Naive B cell (primary cell): ENCODE data around the gene BSN. TPM values are rescaled to one million over a fixed set of nuclear protein-coding genes. Genes with fewer than 3 reads are reported as not detected.
A peak's percentile ranks its signal among the peaks of the same experiment; 100 is the strongest.

Experiments used
- ATAC-seq, 2 donors: fragments of 150-1000 bp; cut with Tn5 transposase; 2 replicates each; pipeline ENCODE4 v1.10.0; 2021; ENCODE audit warnings: low read depth in 2 of 2, mild to moderate bottlenecking in 2 of 2, moderate library complexity in 2 of 2
- DNase-seq: peaks from one replicate; pipeline ENCODE4 v3.0.0; 2022
- H3K27ac Mint-ChIP-seq, 6 donors: one replicate each; pipeline ENCODE4 v1.8.0; 2020 to 2022; ENCODE audit warnings: mild to moderate bottlenecking in 6 of 6, mixed read lengths in 6 of 6, moderate library complexity in 5 of 6, inconsistent platforms in 2 of 6
- H3K27me3 Mint-ChIP-seq, 3 donors: one replicate each; pipeline ENCODE4 v1.8.0; 2021 to 2022; ENCODE audit warnings: mixed read lengths in 3 of 3, mild to moderate bottlenecking in 1 of 3
- H3K36me3 Mint-ChIP-seq, 2 donors: one replicate each; pipeline ENCODE4 v1.8.0; 2020 to 2022; ENCODE audit warnings: mixed read lengths in 2 of 2, inconsistent platforms in 1 of 2, mild to moderate bottlenecking in 1 of 2
- H3K4me1 Mint-ChIP-seq, 3 donors: one replicate each; pipeline ENCODE4 v1.8.0; 2020 to 2022; ENCODE audit warnings: mixed read lengths in 3 of 3, inconsistent platforms in 1 of 3, mild to moderate bottlenecking in 1 of 3, moderate library complexity in 1 of 3
- H3K4me3 Mint-ChIP-seq, 8 donors: one replicate each; pipeline ENCODE4 v1.8.0; 2020 to 2022; ENCODE audit warnings: mild to moderate bottlenecking in 8 of 8, mixed read lengths in 8 of 8, moderate library complexity in 8 of 8, inconsistent platforms in 2 of 8
- H3K9me3 Mint-ChIP-seq, 7 donors: one replicate each; pipeline ENCODE4 v1.8.0; 2020 to 2022; ENCODE audit warnings: mixed read lengths in 7 of 7, mild to moderate bottlenecking in 5 of 7, inconsistent platforms in 2 of 7, moderate library complexity in 1 of 7
- polyA plus RNA-seq, 6 donors: library from polyadenylated mRNA; unstranded; fragments of 300-500 nt; fragmentation: Illumina TruSeq; gene quantifications; one replicate each; pipeline ENCODE4 v1.2.3, GENCODE V29; 2021; ENCODE audit warnings: low read depth in 6 of 6

Gene BSN
- polyA plus RNA-seq, 6 donors from 2014 or later = not detected

GRCh38 chr3:49712166-49712565 lies 157.9 kb downstream of the BSN start:
- DNase-seq (no peak), ATAC-seq (no peak)
- Mint-ChIP-seq H3K27me3 (no peaks in the 10 kb centered on the region), H3K4me1 (peaks cover 3 to 11% (median 6%) of the 10 kb centered on the region in 3 donors), H3K4me3 (no peak overlapping the region), H3K9me3 (no peaks in the 10 kb centered on the region), H3K27ac (peak overlapping the region in 1 of 6 donors; percentile 49), H3K36me3 (no peaks in the 10 kb centered on the region)

DNA sequence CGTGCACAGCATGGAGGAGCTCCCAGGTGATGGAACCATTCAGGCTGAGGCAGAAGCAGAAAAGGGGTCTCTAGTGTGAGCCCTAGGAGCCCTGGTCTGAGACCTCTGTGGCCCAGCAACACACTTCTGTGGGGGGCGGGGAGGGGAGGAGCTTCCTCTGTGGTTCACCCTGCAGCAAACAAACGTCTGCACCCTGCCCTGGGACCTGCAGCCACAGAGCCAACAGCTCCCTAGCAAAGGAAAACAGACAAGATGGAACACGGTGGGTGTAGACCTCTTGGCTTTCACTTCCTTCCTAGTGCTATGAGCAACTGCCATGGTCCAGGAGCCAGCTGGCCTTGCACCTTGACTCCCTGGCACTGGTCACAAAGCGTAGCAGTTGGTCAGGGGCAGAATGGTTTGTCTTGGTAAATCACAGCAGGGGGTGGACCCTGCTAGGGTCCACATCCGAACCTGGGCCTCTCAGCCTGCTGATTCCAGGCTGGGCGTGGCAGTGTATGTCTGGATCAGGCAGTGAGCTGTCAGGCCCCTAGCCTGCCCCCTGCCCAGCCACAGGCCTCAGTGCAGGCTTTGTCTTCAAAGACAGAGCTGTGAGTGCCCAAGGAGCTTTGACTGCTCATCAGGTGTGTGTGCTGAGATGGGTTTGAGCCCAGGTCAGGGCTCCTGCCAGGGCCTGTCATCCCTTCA lies 158.5 kb downstream of the BSN start:
- DNase-seq = no peak
- H3K4me3 Mint-ChIP-seq = no peak overlapping the region

DNA sequence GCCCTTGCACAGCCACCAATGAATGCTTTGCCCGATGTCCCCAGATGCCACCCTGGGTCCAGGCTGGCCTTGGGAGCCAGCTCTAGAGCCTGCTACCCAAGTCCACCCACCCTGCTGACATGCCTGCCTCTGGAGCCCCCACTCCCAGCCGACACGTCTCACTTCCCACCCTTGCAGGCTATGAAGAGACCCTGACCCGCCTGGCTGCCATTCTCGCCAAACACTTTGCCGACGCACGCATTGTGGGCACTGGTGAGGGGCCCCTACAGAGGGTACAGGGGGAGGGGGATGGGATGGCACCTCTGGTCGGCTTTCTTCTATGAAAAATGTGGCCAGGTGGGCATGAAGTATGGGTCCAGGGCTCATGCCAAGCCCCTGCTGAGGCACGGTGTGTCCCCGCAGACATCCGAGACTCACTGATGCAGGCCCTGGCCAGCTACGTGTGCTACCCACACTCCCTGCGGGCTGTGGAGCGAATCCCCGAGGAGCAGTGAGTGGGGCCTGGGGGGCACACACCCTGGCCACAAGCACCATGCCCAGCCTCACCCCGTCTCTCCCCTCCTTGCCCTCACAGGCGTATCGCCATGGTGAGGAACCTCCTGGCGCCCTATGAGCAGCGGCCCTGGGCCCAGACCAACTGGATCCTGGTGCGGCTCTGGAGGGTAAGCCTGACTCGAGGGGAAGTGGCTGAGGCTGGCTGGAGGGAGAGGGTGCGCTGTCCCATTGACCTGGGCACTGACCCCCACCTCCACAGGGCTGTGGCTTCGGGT lies 159.2 kb downstream of the BSN start:
- Mint-ChIP-seq H3K36me3 (no peaks in the 10 kb centered on the region), H3K27me3 (no peaks in the 10 kb centered on the region), H3K4me1 (peaks cover 2 to 9% (median 8%) of the 10 kb centered on the region in 3 donors), H3K27ac (peak overlapping the region in 1 of 6 donors; percentile 38), H3K9me3 (no peaks in the 10 kb centered on the region), H3K4me3 (no peak overlapping the region)
- no peak for ATAC-seq
- DNase-seq = no peak

More for the DNA sequence above, 158.5 kb downstream of the BSN start:
- Mint-ChIP-seq H3K9me3 (no peaks in the 10 kb centered on the region), H3K4me1 (peaks cover 3 to 8% (median 7%) of the 10 kb centered on the region in 3 donors), H3K27ac (no peak overlapping the region), H3K27me3 (no peaks in the 10 kb centered on the region), H3K36me3 (no peaks in the 10 kb centered on the region)
- no peak for ATAC-seq

- no peak for DNase-seq
Observed at GRCh38 chr3:49714728-49715550, 160.7 kb downstream of the BSN start.

DNA sequence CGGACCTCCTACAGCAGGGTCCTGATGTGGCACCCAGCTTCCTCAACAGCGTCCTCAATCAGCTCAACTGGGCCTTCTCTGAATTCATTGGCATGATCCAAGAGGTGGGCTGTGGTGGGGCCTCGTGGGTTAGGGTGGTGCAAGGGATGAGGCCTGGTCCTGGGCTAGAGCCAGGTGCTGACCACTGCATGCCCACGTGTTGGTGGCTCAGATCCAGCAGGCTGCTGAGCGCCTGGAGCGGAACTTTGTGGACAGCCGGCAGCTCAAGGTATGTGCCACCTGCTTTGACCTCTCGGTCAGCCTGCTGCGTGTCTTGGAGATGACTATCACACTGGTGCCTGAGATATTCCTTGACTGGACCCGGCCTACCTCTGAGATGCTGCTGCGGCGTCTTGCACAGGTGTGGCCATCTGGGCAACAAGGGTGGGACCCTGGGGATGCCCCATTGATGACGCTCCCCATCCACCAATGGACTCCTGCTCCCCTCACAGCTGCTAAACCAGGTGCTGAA lies 161.4 kb downstream of the BSN start:
- no peaks in the 10 kb centered on the region for H3K36me3 Mint-ChIP-seq
- H3K4me1 Mint-ChIP-seq = peaks cover 20 to 31% (median 22%) of the 10 kb centered on the region in 3 donors
- H3K4me3 Mint-ChIP-seq = no peak overlapping the region
- peak overlapping the region in 1 of 6 donors; percentile 36 for H3K27ac Mint-ChIP-seq
- no peaks in the 10 kb centered on the region for H3K27me3 Mint-ChIP-seq
- no peak for ATAC-seq
- no peak for DNase-seq
- no peaks in the 10 kb centered on the region for H3K9me3 Mint-ChIP-seq

More at GRCh38 chr3:49714728-49715550, 160.7 kb downstream of the BSN start:
- ATAC-seq = no peak
- no peak overlapping the region for H3K27ac Mint-ChIP-seq
- H3K36me3 Mint-ChIP-seq = no peaks in the 10 kb centered on the region
- H3K4me1 Mint-ChIP-seq = peaks cover 16 to 24% (median 20%) of the 10 kb centered on the region in 3 donors
- H3K4me3 Mint-ChIP-seq = peak overlapping the region in 1 of 8 donors; percentile 47
- H3K27me3 Mint-ChIP-seq = no peaks in the 10 kb centered on the region
- no peaks in the 10 kb centered on the region for H3K9me3 Mint-ChIP-seq

- H3K36me3 Mint-ChIP-seq = no peaks in the 10 kb centered on the region
- no peaks in the 10 kb centered on the region for H3K9me3 Mint-ChIP-seq
- H3K27ac Mint-ChIP-seq = peak overlapping the region in 1 of 6 donors; percentile 52
- DNase-seq (no peak), ATAC-seq (no peak)
- peak overlapping the region in 1 of 8 donors; percentile 40 for H3K4me3 Mint-ChIP-seq
- H3K4me1 Mint-ChIP-seq = peaks cover 25 to 36% (median 26%) of the 10 kb centered on the region in 3 donors
- no peaks in the 10 kb centered on the region for H3K27me3 Mint-ChIP-seq
Observed at GRCh38 chr3:49716169-49716568, 161.9 kb downstream of the BSN start.

GRCh38 chr3:49716691-49717210 lies 162.5 kb downstream of the BSN start:
- Mint-ChIP-seq H3K4me3 (no peak overlapping the region), H3K27me3 (no peaks in the 10 kb centered on the region), H3K27ac (no peak overlapping the region), H3K9me3 (no peaks in the 10 kb centered on the region), H3K4me1 (peaks cover 26 to 37% (median 29%) of the 10 kb centered on the region in 3 donors), H3K36me3 (no peaks in the 10 kb centered on the region)
- ATAC-seq (no peak), DNase-seq (no peak)

DNA sequence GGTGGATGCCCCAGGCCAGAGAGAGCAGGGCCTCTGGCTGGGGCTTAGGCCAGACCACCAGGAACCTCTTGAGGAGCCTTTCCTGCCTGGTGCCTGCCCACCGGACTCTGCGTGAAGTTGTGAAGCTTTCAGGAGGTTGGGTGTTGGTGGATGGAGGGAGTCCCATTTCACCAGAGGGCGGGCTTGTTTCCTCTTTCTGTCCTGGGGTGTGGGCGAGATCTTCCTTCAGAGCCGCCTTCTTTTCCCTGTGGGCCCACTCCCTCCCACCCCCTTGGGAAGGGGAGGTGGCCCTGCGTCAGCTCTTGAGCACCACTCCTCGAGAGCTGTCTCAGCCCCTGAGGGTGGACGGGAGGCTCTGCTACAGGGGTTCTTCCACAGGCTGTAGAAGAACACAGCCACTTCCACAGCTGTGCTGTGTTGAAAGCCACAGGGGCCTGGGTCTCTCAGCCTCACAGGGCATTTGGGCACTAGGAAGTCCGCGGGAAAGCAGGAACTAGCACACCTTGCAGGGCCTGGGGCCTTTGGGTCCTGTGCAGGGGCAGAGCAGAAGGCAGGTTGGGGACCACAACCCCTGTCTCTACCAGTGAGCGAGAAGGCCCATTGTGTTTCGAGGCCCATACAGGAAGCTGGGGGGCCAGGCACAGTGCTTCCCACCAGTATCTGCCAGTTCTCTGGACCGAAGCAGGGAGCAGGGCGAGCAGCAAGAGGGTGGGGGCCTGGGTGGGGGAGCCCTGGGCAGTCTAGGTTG lies 163.1 kb downstream of the BSN start:
- Mint-ChIP-seq H3K4me1 (peaks cover 26 to 39% (median 31%) of the 10 kb centered on the region in 3 donors), H3K9me3 (no peaks in the 10 kb centered on the region), H3K4me3 (peak overlapping the region in 7 of 8 donors; percentile 5 to 72 (median 47)), H3K27me3 (no peaks in the 10 kb centered on the region), H3K36me3 (no peaks in the 10 kb centered on the region), H3K27ac (peak overlapping the region in 1 of 6 donors; percentile 69)
- DNase-seq (no peak), ATAC-seq (no peak)

DNA sequence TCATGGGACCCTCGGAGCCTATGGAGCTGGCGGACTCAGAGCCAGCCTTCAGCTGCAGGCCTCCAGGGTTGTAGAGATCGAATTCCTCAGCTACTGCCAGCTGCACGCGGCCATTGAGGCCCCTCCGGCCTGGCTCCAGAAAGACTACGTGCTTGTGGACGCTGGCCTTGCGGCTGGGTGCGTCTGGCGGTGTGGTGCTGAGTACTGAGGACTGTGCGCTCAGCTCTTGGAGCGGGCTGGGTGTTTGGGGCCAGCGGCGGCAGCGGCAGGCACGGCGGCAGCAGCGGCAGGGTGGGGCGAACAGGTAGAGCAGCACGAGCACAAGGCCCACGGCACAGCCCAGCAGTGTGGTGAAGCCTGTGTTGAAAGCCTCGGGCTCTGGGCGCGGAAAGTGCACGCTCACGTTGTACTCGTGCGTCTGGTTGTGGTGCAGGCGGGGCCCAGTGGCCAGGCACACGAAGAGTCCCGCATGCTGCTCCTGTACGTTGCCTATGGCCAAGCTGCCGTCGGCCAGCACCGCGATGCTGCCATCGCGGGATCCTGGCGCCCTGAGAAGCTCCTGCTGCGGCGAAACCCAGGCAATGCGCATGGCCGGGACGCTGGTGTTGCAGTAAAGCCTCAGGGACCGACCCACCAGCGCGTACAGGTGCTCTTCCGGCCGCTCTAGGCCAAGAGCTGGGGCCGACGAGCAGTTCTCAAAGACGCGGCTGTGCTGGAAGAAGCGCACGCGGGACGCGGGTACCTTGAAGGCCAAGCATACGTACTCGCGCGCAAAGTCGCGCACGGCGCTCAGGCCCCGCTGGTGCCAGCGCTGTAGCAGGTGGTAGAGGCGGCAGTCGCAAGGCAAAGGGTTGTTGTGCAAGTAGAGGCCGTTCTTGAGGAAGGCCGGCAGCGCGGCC lies 163.9 kb downstream of the BSN start:
- Mint-ChIP-seq H3K36me3 (no peaks in the 10 kb centered on the region), H3K27me3 (no peaks in the 10 kb centered on the region), H3K9me3 (no peaks in the 10 kb centered on the region), H3K27ac (peak overlapping the region in 2 of 6 donors; percentile 42 to 95), H3K4me1 (peaks cover 34 to 47% (median 39%) of the 10 kb centered on the region in 3 donors), H3K4me3 (peak overlapping the region; percentile 86 to 97 (median 95))
- no peak for ATAC-seq
- DNase-seq = no peak

DNA sequence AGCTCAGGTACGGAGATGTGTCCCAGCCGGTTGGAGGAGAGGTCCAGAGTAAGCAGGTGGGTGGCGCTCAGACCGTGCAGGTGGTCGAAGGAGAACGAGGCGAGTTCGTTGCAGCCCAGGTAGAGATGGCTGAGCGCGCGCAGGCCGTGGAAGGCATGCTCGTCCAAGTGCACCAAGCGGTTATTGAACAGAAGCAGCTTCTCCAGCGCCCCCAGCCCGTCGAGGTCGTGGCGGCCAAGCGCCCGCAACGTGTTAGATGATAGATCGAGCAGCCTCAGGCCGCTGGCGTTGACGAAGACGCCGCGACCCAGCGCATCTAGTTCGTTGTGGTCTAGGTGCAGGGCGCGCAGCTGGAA lies 164.6 kb downstream of the BSN start:
- Mint-ChIP-seq H3K27me3 (no peaks in the 10 kb centered on the region), H3K27ac (peak overlapping the region in 5 of 6 donors; percentile 42 to 99 (median 95)), H3K36me3 (no peaks in the 10 kb centered on the region), H3K9me3 (no peaks in the 10 kb centered on the region), H3K4me1 (peaks cover 36 to 49% (median 43%) of the 10 kb centered on the region in 3 donors), H3K4me3 (peak overlapping the region; percentile 86 to 97 (median 95))
- no peak for ATAC-seq
- no peak for DNase-seq

DNA sequence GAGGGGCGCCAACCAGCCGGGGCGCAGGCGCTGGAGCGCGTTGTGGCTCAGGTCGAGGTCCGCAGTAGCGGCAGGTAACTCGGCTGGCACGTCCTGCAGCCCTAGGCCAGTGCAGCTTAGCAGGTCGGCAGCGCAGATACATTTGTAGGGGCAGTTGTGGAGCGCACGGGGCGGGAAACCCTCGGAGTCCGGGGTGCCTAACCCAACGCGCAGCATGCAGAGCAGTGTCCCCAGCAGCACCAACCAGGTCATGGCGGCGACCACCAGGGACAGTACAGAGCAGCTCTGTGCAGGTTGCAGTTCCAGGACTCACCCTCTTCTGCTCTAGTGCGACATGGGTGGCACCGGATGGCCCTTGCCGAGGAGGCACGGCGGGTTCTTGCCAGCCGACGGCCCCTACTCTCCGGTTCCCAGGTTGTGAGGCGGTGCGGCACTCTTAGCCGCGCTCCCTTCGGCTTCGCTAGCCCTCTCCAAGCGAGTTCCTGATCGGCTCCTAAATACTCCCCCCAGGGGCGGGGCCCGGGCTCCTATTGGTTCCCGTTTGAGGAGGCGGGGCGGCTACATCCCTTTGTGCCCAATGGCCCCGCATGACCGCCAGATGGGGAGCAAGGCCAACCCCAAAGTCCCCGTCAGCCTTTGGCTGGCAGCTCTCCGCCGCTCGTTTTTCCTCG lies 165.1 kb downstream of the BSN start, which contains the start of gene AMIGO3:
Gene AMIGO3 (minus strand): TSS at position 471 of the 671 bp plus-strand sequence. CDS start 219 bp downstream, at position 252.
- H3K27ac Mint-ChIP-seq = peak within 1 kb of the TSS; percentile 89 to 99 (median 96)
- H3K4me1 Mint-ChIP-seq = peaks cover 36 to 51% (median 48%) of the 10 kb centered on the region in 3 donors
- H3K4me3 Mint-ChIP-seq = peak within 1 kb of the TSS; percentile 86 to 97 (median 95)
- H3K27me3 Mint-ChIP-seq = no peaks in the 10 kb centered on the region
- no peaks in the 10 kb centered on the region for H3K36me3 Mint-ChIP-seq
- DNase-seq (peak; percentile 92), ATAC-seq (peak; percentile 65)
- H3K9me3 Mint-ChIP-seq = no peaks in the 10 kb centered on the region
